Endothelial cell of umbilical vein (primary cell): Measurements from ENCODE around the gene MAP1S. TPM values are rescaled to one million over a fixed set of nuclear protein-coding genes. Genes with fewer than 3 reads are reported as not detected.

Source experiments
- BruUV-seq: library from RNA; stranded (reverse); fragments of 400-500 nt; replicated peaks from 2 replicates; lab custom pipeline; 2021; lab: Mats Ljungman, UMichigan
- CTCF ChIA-PET: fragments of 300-600, 350-600 bp; sonication (Branson Sonifier 250); formaldehyde crosslinking; loops from one replicate; lab custom pipeline; 2021; ENCODE audit warnings: antibody characterized with exemption, inconsistent platforms; lab: Charles Lee
- POLR2A ChIA-PET: fragments of 300-600, 350-600 bp; sonication (Branson Sonifier 250); formaldehyde crosslinking; loops from one replicate; lab custom pipeline; 2021; ENCODE audit warnings: antibody characterized with exemption, inconsistent platforms; lab: Charles Lee
- DNase-seq: peaks from one replicate; pipeline ENCODE4 v3.0.0-alpha.2; 2011; ENCODE audit warnings: low read depth, low spot score
- FAIRE-seq: peaks from 2 replicates; lab custom pipeline; 2011; peaks lifted over from hg19 to GRCh38; lab: Jason Lieb, UNC
- H2AFZ ChIP-seq: 2 replicates; pipeline ENCODE4 v1.6.0; 2012; ENCODE audit warnings: low read depth, low read length, control low read depth, inconsistent platforms
- H3K27ac ChIP-seq: 2 replicates; pipeline ENCODE4 v1.5.1; 2011; ENCODE audit warnings: low read depth, mild to moderate bottlenecking, control low read depth, low read length, moderate library complexity; ENCODE audit not compliant: insufficient read depth
- H3K27me3 ChIP-seq, 2 experiments: 2 replicates each; pipeline versions ENCODE4 v1.6.0 to v1.6.1; 2011; ENCODE audit warnings: low read length in 2 of 2, mixed read lengths in 1 of 2; ENCODE audit not compliant: control insufficient read depth in 2 of 2, insufficient read depth in 2 of 2
- H3K36me3 ChIP-seq, 2 experiments: 2 replicates in 1 of 2; 3 replicates in 1 of 2; pipeline ENCODE4 v1.5.1; 2011; ENCODE audit warnings: low read length in 2 of 2, mild to moderate bottlenecking in 1 of 2, moderate library complexity in 1 of 2; ENCODE audit not compliant: control insufficient read depth in 2 of 2, insufficient read depth in 2 of 2; ENCODE audit errors: extremely low read depth in 1 of 2
- H3K4me1 ChIP-seq: 3 replicates; pipeline ENCODE4 v1.5.1; 2011; ENCODE audit warnings: mild to moderate bottlenecking, low read length; ENCODE audit not compliant: control insufficient read depth, insufficient read depth; ENCODE audit errors: extremely low read depth
- H3K4me2 ChIP-seq: 2 replicates; pipeline ENCODE4 v1.6.1; 2011; ENCODE audit warnings: low read length, control low read depth, mixed read lengths; ENCODE audit not compliant: insufficient read depth
- H3K4me3 ChIP-seq, 3 experiments: fragments of 200-600 bp in 1 of 3; sonication (generic), shearing (Covaris generic) in 1 of 3; replicated peaks in 1 of 3; 2 replicates each; pipeline ENCODE4 v1.5.1; 2011 to 2016; ENCODE audit warnings: control low read depth in 3 of 3, low read length in 3 of 3, mild to moderate bottlenecking in 2 of 3, inconsistent platforms in 1 of 3, low read depth in 1 of 3, moderate library complexity in 1 of 3; ENCODE audit not compliant: insufficient read depth in 1 of 3
- H3K79me2 ChIP-seq: 2 replicates; pipeline ENCODE4 v1.6.0; 2012; ENCODE audit warnings: low read length, inconsistent platforms; ENCODE audit not compliant: control insufficient read depth, insufficient read depth
- H3K9ac ChIP-seq: replicated peaks from 2 replicates; pipeline ENCODE3; 2011; ENCODE audit warnings: low read length, control low read depth; ENCODE audit not compliant: insufficient read depth; ENCODE audit errors: extremely low read depth
- H3K9me1 ChIP-seq: replicated peaks from 3 replicates; pipeline ENCODE4 v1.6.0; 2011; ENCODE audit warnings: mild to moderate bottlenecking, low read length; ENCODE audit not compliant: control insufficient read depth, insufficient read depth; ENCODE audit errors: extremely low read depth
- H3K9me3 ChIP-seq: replicated peaks from 2 replicates; pipeline ENCODE4 v1.5.1; 2012; ENCODE audit warnings: low read length, inconsistent platforms; ENCODE audit not compliant: control insufficient read depth, insufficient read depth
- H4K20me1 ChIP-seq: replicated peaks from 2 replicates; pipeline ENCODE3; 2011; ENCODE audit warnings: mild to moderate bottlenecking, low read length; ENCODE audit not compliant: control insufficient read depth, insufficient read depth; ENCODE audit errors: extremely low read depth
- EZH2 ChIP-seq: IDR thresholded peaks from 2 replicates; pipeline ENCODE4 v1.6.1; 2012; ENCODE audit warnings: borderline replicate concordance, low read depth, mild to moderate bottlenecking, moderate library complexity, low read length, inconsistent platforms; ENCODE audit not compliant: severe bottlenecking
- FOS ChIP-seq: IDR thresholded peaks from 2 replicates; pipeline ENCODE4 v1.6.1; 2011; ENCODE audit warnings: mild to moderate bottlenecking, low read length, moderate library complexity, borderline replicate concordance; ENCODE audit not compliant: insufficient read depth
- GATA2 ChIP-seq: IDR thresholded peaks from 2 replicates; pipeline ENCODE4 v1.7.0; 2011; ENCODE audit warnings: low read depth, mild to moderate bottlenecking, moderate library complexity, mixed read lengths, low read length; ENCODE audit not compliant: insufficient read length, insufficient read depth
- JUN ChIP-seq: IDR thresholded peaks from 2 replicates; pipeline ENCODE4 v1.6.1; 2011; ENCODE audit warnings: borderline replicate concordance, low read depth; ENCODE audit not compliant: insufficient read length, insufficient read depth
- MYC ChIP-seq: IDR thresholded peaks from one replicate; pipeline ENCODE4 v1.6.1; 2011; ENCODE audit warnings: mild to moderate bottlenecking, low read depth, low read length
- POLR2A ChIP-seq: IDR thresholded peaks from 2 replicates; pipeline ENCODE4 v1.6.1; 2012; ENCODE audit warnings: low read depth, mild to moderate bottlenecking, control low read depth, low read length
- POLR2AphosphoS5 ChIP-seq: IDR thresholded peaks from 2 replicates; pipeline ENCODE4 v1.6.1; 2012; ENCODE audit warnings: low read depth, mild to moderate bottlenecking, control low read depth, low read length, moderate library complexity; ENCODE audit not compliant: insufficient read depth
- dilution Hi-C: fragments of 300-500 bp; cut with MboI; formaldehyde crosslinking; loops from one replicate; pipeline ENCODE4 v1.15.0; 2019; ENCODE audit warnings: low sequenced_read_pairs; ENCODE audit not compliant: extremely low pct_ligation_motif_present
- intact Hi-C: fragments of 100-400 bp; cut with micrococcal nuclease; formaldehyde crosslinking; loops from one replicate; pipeline ENCODE4 v1.10.0; 2022
- polyA plus RNA-seq, 4 experiments: library from polyadenylated mRNA; depleted of rRNA in 3 of 4; stranded (reverse) in 3 of 4; unstranded in 1 of 4; fragments of >200 nt; gene quantifications; 2 replicates each; pipeline versions ENCODE4 v1.2.1 to v1.2.3, GENCODE V29; 2011 to 2012; ENCODE audit warnings: missing spikeins in 1 of 4
- total RNA-seq: library from RNA; stranded (reverse); gene quantifications from 2 replicates; pipeline ENCODE4 v1.2.3, GENCODE V29; 2021
- TF ChIP-seq, protein P1 (sequence below): IDR thresholded peaks from 2 replicates; pipeline ENCODE4 v1.6.1; 2011; ENCODE audit not compliant: insufficient read depth, insufficient read length
- TF ChIP-seq, protein P2 (sequence below), 2 donors: IDR thresholded peaks; 1 replicate in 1 of 2; 2 replicates in 1 of 2; pipeline ENCODE4 v1.5.1; 2011; ENCODE audit warnings: low read length in 2 of 2, mild to moderate bottlenecking in 2 of 2, moderate library complexity in 2 of 2, control low read depth in 1 of 2, inconsistent platforms in 1 of 2, low read depth in 1 of 2; ENCODE audit not compliant: insufficient read depth in 1 of 2; ENCODE audit errors: extremely low read depth in 1 of 2

MAP1S gene
- total and polyA plus RNA-seq, 2 donors (not counting 3 experiments of a cell fraction or from before 2014, with no cell fraction given) = 94.8 to 143 TPM

DNA sequence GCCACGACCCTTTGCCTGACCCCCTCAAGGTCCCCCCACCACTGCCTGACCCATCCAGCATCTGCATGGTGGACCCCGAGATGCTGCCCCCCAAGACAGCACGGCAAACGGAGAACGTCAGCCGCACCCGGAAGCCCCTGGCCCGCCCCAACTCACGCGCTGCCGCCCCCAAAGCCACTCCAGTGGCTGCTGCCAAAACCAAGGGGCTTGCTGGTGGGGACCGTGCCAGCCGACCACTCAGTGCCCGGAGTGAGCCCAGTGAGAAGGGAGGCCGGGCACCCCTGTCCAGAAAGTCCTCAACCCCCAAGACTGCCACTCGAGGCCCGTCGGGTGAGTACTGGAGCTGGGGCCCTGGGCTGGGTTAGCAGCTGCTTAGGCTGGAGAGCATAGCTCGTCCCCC, 8.6 kb downstream of the MAP1S start:
- H3K9ac ChIP-seq = no peak overlapping the region
- no peaks in the 10 kb centered on the region for H3K9me1 ChIP-seq
- DNase-seq = no peak
- no peak overlapping the region for H2AFZ ChIP-seq
- H3K4me3 ChIP-seq = no peak overlapping the region
- H3K36me3 ChIP-seq = peaks cover 47 to 57% of the 10 kb centered on the region in 2 experiments
- H3K27me3 ChIP-seq = no peaks in the 10 kb centered on the region
- CTCF ChIA-PET = no interaction called here
- H3K4me1 ChIP-seq = peaks cover 3% of the 10 kb centered on the region
- no peaks in the 10 kb centered on the region for H3K9me3 ChIP-seq
- no peak overlapping the region for H3K27ac ChIP-seq
- no peaks in the 10 kb centered on the region for H4K20me1 ChIP-seq
- H3K79me2 ChIP-seq = peaks cover 99% of the 10 kb centered on the region
- intact Hi-C loops = no loop called here
- TF ChIP-seq POLR2AphosphoS5 = no peak
- no peak for TF ChIP-seq EZH2
- TF ChIP-seq FOS = no peak
- no peak for TF ChIP-seq MYC
- TF ChIP-seq, protein P1, sequence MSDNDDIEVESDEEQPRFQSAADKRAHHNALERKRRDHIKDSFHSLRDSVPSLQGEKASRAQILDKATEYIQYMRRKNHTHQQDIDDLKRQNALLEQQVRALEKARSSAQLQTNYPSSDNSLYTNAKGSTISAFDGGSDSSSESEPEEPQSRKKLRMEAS = no peak
- no peak for TF ChIP-seq JUN
- TF ChIP-seq, protein P2, sequence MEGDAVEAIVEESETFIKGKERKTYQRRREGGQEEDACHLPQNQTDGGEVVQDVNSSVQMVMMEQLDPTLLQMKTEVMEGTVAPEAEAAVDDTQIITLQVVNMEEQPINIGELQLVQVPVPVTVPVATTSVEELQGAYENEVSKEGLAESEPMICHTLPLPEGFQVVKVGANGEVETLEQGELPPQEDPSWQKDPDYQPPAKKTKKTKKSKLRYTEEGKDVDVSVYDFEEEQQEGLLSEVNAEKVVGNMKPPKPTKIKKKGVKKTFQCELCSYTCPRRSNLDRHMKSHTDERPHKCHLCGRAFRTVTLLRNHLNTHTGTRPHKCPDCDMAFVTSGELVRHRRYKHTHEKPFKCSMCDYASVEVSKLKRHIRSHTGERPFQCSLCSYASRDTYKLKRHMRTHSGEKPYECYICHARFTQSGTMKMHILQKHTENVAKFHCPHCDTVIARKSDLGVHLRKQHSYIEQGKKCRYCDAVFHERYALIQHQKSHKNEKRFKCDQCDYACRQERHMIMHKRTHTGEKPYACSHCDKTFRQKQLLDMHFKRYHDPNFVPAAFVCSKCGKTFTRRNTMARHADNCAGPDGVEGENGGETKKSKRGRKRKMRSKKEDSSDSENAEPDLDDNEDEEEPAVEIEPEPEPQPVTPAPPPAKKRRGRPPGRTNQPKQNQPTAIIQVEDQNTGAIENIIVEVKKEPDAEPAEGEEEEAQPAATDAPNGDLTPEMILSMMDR (IDR thresholded peaks at IDR 0.05; ENCODE audit: extremely low read depth in 1 of 2, insufficient read depth in 1 of 2, low read depth in 1 of 2, low read length in 2 of 2) = no peak
- TF ChIP-seq GATA2 = no peak
- TF ChIP-seq POLR2A = no peak
- dilution Hi-C loops = no loop called here
- no peak overlapping the region for H3K4me2 ChIP-seq
- FAIRE-seq = no peak
- BruUV-seq = no TSS peak
- POLR2A ChIA-PET = interaction anchor here (0.9 kb wide), 1 partner anchor 71 kb away, joined by 5 read pairs; no protein-coding TSS in a partner anchor
